DMS53 treated with DMSO at 0.1 percent for 48 hours (cell line): Measurements from ENCODE around the gene PDSS1.
A peak's percentile ranks its signal among the peaks of the same experiment; 100 is the strongest.
"Not testable (repeated sequence)": the region's sequence is repeated elsewhere in the genome, so short reads cannot be mapped to it uniquely, and the experiment has no call there.

Experiments used
- DNase-seq: peaks from one replicate; lab custom pipeline; 2025; ENCODE audit not compliant: unreplicated experiment; lab: John Stamatoyannopoulos, UW

Gene PDSS1

GRCh38 chr10:26697163-26697921 lies at the start of gene PDSS1:
TSS of gene PDSS1 (plus strand) at chr10:26697701. CDS start at chr10:26697712, 11 bp downstream.
- DNase-seq = peak; percentile 63

- not testable (repeated sequence) for DNase-seq
Observed at GRCh38 chr10:26648245-26648636, 49.3 kb upstream of the PDSS1 start.

DNA sequence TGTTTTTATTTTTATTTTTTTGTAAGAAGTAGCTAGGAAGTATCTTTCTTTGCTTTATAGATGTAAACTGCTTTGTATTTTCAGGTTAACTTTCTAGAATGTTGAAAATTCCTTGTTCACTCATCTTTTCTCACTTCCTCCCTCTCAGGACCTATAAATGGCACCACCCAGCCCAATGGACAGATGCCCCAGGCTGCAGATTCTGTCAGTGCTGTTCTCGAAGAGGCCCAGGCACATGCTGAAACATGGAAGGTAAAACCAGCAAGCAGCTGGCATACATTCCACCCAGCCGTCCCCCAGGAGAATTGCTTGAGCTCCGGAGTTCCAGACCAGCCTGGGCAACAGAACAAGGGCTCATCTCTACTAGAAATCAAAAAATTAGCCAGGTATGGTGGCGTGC lies 47.1 kb upstream of the PDSS1 start:
- DNase-seq = no peak

DNA sequence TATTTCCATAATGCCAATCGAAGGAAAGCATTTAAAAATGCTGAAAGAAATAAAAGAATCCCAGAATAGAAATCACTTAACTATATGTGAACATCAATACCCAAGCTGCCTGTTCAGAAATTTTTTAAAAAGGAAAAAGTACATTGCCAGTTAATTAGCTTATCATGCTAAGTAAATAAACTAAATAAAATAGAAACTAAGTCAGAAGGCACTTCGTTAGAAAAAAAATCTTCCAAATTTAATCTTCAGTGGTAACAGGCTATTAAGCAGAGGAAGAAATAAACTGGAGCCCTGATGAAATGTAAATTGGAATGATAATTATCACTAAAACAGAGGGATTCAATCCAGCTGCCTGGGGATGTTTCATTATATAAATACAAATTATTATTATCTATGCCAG lies 46.0 kb upstream of the PDSS1 start:
- DNase-seq = not testable (repeated sequence)

- no peak for DNase-seq
Observed at GRCh38 chr10:26653004-26653403, 44.5 kb upstream of the PDSS1 start.

DNA sequence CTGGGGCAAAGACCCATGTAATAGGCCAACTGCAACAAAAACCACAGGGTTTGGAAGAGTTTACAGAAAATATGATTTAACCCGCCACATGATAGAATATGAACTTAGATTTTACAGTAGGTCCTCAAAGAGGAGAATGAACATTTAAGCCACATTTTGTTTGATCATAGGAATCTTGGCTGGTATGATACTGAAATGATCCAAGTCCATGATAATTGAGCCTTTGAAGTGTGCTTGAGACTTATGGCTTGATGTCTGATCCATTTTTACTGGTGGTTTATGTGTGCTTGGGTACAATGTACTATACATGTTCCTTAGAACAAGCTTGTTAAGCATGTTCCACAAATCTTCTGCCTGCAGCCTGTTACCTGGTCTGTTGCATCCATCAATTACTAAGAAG lies 41.8 kb upstream of the PDSS1 start:
- DNase-seq = no peak

DNA sequence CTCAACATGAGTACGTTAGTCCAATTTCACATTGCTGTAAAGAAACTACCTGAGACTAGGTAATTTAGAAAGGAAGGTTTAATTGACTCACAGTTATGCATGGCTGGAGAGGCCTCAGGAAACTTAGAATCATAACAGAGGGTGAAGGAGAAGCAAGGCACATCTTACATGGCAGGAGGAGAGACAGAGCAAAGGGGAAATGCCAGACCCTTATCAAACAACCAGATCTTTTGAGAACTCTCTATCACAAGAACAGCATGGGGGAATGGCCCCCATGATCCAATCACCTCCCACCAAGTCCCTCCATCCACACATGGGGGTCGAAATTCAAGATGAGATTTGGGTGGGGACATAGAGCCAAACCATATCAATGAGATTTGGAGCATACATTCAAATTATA lies 34.6 kb upstream of the PDSS1 start:
- no peak for DNase-seq

DNA sequence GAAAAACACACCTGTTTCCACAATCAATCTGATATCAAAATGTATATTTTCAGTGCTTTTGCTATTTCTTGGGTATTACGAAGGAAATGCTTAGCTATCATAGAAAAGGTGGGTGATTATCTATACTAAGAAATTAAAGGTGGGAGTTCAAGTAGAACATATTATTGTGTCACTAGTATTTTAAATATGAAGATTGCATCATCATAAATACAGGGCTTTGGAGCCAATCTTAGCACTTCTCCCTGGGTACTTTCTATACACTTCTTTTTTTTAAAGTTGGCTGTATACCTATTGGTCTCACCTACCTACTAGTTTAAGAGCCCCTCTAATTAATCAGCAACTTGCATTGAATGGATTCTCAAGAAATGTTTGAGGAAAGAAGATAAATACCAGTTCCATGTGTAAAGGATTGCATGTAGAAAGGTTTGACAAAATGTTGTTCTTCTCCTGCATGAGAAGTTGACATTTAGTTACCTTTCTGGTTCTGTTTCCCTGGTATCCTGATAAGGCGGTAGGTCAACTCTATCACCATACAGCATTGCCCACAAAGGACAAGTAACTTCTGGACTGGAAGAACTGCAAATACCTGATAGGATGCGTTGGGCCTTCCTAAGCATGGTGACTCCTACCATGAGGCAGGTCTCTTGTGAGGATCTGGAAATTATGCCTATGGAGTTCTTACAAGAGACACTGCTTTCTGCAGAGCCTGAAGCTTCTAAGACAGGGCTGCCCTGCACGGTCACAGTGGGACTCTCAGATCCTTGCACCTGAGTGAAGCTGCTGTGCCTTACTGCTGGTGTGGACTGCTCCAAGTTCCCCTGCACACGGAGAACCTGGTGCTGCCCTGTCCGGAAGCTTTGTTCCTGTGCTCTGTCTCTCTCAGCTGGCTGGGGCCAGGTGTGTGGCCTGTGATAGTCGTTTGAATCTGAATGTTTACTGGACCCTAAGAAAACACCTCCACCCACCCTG lies 32.1 kb upstream of the PDSS1 start:
- DNase-seq = no peak

DNA sequence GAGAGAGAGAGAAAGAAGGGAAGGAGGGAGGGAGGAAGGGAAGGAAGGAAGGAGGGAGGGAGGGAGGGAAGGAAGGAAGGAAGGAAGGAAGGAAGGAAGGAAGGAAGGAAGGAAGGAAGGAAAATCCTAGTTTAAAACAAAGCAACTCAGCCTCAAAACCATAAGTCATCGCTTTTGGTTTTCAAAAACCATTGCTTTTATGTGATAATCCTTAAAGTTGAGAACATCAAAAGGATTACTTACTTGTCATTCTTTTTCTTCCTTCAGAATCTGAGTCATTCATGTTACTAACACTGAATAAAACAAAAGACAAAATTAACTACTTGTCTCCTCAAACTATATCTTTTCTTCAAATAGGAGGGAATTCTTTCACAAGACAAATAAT lies 21.6 kb upstream of the PDSS1 start:
- DNase-seq = no peak

DNA sequence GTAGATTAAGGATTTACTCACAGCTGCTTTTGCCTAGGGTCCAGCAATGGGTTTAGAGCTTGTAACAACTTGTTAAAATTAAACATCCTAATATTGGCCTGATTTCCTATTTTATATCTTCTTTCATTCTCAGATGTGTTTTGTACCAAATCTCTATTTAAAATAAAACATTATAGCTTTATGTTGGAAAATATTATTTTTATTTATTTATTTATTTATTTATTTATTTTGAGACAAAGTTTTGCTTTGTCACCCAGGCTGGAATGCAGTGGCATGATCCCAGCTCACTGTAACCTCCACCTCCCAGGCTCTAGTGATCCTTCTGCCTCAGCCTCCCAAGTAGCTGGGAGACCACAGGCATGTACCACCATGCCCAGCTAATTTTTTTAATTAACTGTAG lies 17.9 kb upstream of the PDSS1 start:
- no peak for DNase-seq

- DNase-seq = no peak
Observed at GRCh38 chr10:26681076-26681475, 16.4 kb upstream of the PDSS1 start.

DNA sequence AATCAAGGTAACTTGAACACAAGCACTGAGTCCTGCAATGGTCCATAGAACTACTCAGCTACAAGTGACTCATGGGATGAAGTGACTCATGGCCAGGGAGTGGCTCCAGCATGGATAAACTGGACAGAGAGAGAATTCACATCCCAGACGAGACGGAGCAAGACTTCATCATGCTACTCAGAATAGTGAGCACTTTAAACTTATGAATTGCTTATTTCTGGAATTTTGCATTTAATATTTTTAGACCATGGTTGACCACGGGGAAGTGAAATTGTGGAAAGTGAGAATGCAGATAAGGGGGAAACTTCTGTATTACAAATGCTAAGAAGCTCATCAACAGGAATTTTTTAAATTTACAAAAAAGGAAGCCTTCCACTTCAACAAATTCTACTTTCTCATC lies 15.5 kb upstream of the PDSS1 start:
- not testable (repeated sequence) for DNase-seq

- no peak for DNase-seq
Observed at GRCh38 chr10:26682931-26683330, 14.6 kb upstream of the PDSS1 start.

GRCh38 chr10:26684667-26685264 lies 12.7 kb upstream of the PDSS1 start:
- DNase-seq = peak; percentile 75

DNA sequence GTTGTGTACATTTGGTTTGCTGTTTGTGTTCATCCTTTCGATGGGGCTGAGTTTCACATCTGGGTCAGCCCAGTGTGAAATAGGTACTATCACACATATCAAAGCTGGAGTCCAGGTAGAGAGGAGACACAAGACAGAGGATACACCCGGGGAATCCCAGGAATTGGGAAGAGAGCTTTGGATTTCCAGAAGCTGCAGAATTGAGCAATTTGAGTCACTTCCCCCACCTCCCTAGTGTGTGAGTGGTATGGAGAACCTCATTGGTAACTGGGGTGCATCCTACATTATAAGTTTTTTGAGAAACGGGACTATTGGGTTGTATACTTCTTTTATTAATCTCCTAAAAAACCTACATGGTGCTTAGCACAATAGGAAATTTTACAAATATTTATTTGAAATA lies 12.1 kb upstream of the PDSS1 start:
- DNase-seq = no peak

- DNase-seq = no peak
Observed at GRCh38 chr10:26689399-26689798, 8.1 kb upstream of the PDSS1 start.

GRCh38 chr10:26690731-26691475 lies 6.6 kb upstream of the PDSS1 start:
- no peak for DNase-seq

GRCh38 chr10:26694536-26694935 lies 3.0 kb upstream of the PDSS1 start:
- not testable (repeated sequence) for DNase-seq

GRCh38 chr10:26696786-26697162 lies 727 bp upstream of the PDSS1 start:
- no peak for DNase-seq

DNA sequence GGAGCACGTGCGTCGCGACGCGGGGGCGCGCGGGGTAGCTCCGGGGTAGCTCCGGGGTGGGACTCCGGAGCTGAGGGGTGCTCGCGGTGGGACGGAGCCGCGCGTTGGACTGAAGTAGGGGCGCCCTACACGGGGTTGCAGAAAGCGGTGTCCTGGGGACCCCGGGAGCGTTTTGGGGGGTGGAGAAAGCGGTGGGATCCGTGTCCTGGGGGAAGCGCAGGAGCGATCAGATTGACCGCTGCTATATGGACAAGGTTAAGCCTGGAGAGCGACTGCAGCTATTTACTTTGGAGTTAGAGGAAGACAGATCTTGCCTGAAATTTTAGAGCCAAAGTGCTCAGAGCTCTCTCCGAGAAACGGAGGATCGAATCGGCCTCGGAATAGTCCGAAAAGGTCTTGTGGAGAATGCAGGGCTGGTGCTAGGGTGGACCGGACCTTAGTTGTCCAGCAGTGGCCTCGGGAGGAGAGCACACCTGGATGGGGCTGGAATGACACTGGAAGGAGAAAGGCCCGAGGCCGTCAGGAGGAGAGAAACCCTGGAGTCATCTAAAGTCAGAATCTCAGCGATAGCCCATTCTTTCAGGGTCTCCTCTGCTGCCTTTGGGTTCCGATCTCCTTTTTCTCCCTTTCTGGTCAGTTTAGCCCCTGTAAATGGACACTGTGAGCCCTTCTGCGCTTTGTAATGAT lies 564 bp downstream of the PDSS1 start:
- DNase-seq = no peak
